Measurements from ENCODE around the gene RSAD2.
"Not testable (repeated sequence)": the region's sequence is repeated elsewhere in the genome, so short reads cannot be mapped to it uniquely, and the experiment has no call there.

Gene RSAD2

DNA sequence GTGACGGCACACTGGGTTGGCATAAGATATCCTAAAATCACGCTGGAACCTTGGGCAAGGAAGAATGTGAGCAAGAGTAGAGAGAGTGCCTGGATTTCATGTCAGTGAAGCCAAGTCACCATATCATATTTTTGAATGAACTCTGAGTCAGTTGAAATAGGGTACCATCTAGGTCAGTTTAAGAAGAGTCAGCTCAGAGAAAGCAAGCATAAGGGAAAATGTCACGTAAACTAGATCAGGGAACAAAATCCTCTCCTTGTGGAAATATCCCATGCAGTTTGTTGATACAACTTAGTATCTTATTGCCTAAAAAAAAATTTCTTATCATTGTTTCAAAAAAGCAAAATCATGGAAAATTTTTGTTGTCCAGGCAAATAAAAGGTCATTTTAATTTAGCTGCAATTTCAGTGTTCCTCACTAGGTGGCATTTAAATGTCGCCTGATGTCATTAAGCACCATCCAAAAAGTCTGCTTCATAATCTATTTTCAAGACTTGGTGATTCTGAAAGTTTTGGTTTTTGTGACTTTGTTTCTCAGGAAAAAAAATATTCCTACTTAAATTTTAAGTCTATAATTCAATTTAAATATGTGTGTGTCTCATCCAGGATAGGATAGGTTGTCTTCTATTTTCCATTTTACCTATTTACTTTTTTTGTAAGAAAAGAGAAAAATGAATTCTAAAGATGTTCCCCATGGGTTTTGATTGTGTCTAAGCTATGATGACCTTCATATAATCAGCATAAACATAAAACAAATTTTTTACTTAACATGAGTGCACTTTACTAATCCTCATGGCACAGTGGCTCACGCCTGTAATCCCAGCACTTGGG lies 19.6 kb downstream of the RSAD2 start:
- in situ Hi-C loops (cut with MboI; ENCODE audit: low sequenced_read_pairs) = no loop called here

DNA sequence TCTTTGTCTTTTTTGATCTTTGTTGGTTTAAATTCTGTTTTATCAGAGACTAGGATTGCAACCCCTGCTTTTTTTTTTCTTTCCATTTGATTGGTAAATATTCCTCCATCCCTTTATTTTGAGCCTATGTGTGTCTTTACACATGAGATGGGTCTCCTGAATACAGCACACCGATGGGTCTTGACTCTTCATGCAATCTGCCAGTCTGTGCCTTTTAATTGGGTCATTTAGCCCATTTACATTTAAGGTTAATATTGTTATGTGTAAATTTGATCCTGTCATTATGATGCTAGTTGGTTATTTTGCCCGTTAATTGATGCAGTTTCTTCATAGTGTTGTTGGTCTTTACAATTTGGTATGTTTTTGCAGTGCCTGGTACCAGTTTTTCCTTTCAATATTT lies 25.0 kb downstream of the RSAD2 start:
- in situ Hi-C loops (cut with MboI; ENCODE audit: low sequenced_read_pairs) = not testable (repeated sequence)

DNA sequence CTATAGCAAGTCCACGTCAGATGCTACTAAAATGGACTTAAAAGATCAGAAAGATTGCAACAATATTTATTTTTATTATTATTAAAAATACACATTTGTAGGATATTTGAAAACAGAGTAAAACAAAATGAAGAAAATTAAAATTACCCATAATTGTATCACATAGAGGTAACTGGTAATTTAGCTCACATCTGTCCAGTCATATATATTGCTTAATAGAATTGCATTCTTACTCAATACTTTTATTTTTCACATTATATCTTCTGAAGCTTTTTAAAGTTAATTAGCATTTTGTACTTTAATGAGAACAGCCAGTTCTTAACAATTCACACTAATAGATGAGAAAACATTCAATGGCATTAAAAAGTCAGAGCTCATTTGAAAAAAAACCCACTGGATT lies 28.1 kb downstream of the RSAD2 start:
- in situ Hi-C loops (cut with MboI; ENCODE audit: low sequenced_read_pairs) = no loop called here

DNA sequence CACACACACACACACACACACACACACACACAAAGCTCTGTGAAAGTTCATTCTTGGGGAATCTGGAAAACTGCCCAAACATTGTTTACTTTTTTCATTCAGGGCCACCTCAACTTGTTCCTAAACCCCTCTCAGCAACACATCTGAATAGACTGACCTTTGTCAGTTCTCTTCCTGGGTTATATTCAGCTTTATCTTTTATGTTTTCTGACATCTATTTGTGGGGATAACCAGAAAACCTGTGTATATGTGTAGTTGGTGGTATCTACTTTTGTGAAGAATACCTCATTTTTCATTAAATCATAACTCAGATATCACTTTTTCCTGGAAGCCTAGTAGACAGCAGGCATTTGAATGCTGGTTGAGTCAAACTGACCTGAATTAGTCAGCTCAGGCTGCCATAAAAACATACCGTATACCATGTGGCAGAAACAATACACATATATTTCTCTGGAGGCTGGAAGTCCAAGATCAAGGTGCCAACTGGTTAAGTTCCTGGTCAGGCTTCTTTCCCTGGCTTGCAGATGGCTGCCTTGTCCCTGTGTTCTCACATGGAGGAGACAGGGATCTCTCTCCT lies 28.7 kb downstream of the RSAD2 start:
- in situ Hi-C loops (cut with MboI; ENCODE audit: low sequenced_read_pairs) = no loop called here

DNA sequence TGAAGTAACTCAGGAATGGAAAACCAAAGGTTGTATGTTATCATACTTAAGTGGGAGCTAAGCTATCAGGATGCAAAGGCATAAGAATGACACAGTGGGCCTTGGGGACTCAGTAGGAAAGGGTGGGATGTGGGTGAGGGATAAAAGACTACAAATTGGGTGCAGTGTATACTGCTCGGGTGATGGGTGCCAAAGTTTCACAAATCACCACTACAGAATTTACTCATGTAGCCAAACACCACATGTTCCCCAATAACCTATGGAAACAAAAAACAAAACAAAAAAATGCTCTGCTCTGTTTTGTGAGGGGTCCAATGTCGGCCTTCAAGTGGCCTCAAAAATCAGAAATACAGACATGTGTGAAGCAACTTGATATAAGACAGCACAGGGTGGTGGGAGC lies 30.7 kb downstream of the RSAD2 start:
- in situ Hi-C loops (cut with MboI; ENCODE audit: low sequenced_read_pairs) = no loop called here

DNA sequence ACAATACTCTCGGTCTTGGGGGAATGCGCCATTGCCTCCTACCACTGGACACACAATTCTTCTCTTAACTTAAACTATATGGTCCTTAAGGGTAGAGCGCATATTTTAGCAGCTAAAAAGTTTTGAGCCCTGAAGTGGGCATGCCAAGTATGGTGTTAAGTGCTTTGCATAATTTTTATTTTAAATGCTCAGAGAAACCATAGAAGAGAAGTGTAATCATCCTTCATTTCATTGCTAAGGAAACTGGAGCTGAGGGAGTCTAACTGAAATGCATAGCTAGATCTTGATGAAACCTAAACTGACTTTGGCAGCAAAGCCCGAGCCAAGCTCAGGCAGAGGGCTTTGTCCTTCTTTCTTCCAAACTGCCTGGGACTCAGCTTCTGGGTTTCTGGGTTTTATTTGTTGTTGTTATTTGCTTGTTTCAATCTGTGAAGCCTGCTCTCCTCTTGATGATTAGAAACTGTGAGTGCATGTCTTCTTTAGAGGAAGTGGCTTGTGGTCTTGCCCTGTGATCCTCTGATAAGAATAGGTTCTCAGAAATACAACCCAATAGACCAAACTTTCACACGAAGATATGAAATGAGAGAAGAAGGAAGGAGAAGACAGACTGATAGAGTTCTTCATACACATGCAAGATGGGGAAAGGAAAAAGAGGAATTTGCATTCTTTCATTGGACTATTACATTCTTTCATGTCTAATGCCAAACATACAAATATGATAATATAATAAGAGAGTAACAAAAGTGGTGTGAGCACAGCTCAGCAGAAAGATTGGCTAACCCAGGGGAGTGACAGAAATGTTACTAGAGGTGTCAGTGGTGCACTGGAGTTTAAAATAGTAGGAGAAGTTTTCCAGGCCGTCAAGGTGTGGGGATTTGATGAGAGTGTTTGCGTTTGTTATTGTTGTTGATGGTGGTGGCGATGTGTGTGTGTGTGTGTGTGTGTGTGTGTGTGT lies 32.1 kb downstream of the RSAD2 start:
- in situ Hi-C loops (cut with MboI; ENCODE audit: low sequenced_read_pairs) = no loop called here

DNA sequence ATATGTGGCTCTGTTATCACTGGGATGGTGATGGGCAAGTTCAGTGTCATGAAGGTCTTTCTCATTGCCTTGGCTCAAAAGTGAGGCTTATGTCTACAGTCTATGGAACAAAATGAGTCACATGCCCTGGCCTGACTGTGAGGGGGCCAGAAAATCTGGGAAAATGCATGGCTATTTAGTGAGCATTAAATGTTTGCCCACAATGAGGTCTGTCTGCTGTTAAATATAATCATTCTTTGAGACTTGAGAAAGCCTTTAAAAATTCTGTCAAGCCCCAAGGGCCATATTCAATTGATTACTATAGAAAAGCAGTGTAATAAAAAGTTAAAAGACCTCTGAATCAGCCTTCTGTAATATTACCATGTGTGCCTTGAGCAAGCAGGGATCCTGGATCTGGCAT lies 34.1 kb downstream of the RSAD2 start:
- in situ Hi-C loops (cut with MboI; ENCODE audit: low sequenced_read_pairs) = no loop called here

DNA sequence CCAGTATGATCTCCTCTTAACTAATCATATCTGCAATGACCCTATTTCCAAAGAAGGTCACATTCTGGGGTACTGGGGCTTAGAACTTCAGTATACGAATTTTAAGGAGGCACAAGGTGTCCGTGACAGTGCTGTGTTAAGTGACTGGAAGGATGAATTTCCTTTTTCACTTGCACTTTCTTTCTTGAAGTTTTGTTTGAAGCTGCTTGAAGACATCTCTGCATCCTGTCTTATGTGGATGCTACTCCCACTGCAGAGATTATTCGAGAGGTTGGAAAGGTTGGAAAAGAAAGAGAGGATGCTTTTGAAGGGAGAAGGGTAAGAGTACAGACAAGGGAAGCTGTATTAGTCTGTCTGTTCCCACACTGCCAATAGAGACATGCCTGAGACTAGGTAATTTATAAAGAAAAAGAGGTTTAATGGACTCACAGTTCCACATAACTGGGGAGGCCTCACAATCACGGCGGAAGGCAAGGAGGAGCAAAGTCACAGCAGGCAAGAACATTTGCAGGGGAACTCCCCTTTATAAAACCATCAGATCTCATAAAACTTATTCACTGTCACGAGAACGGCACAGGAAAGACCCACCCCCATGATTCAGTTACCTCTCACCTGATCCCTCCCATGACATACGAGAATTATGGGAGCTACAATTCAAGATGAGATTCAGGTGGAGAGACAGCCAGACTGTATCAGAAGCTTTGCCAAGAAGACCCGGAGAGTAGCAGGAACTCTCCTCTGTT lies 36.0 kb downstream of the RSAD2 start:
- in situ Hi-C loops (cut with MboI; ENCODE audit: low sequenced_read_pairs) = no loop called here

DNA sequence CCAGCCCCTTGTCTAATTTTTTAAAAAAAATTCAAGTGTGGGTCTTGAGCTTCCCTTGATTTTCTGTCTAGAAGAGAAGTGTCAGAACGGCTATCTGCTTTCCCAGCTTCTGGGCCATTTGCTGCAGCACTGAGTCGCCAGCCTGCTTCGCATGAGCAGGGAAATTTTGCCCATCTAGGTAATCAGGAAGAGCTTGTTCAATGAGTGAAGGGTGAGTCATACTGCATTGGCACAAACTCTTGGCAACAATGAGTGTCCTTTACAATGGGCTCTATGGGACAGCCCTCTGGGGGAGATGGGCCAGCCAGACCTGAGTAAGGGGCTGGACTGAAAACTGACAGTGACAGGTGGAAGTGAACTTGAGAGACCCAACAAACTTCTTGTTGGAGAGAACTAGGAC lies 37.3 kb downstream of the RSAD2 start:
- in situ Hi-C loops (cut with MboI; ENCODE audit: low sequenced_read_pairs) = no loop called here

DNA sequence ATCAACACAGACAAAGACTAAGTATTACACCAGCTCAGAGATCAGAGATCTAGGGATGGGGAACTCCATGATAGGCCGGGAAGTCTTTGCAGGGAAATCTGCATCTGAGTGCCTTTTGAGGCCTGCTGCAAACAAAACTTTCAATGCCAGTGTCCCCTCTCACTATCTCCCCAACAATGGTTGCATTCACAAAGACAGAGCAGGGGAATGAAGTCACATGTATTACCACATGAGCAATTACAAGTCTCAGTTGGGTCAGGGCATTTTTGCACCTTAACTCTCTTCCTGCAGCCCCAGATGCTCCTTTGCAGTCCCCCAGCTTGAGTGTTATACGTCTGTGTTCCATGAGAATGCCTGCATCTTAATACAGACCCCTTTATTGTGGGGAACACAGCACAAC lies 37.8 kb downstream of the RSAD2 start:
- in situ Hi-C loops (cut with MboI; ENCODE audit: low sequenced_read_pairs) = no loop called here

DNA sequence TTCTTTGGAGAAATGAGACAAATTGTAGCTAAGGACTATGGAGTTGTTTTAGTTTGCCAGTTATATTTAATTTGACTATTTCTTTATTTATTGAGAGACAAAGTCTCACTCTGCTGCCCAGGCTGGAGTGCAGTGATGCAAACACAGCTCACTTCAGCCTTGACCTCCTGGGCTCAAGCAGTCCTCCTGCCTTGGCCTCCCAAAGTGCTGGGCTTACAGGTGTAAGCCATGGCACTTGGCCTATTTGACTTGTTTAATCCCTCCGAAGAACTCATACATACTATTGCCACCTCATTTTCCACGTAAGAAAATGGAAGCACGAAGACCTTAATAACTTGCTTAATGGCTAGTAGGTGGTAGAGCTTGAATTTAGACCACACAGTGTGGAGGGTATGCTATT lies 38.6 kb downstream of the RSAD2 start:
- in situ Hi-C loops (cut with MboI; ENCODE audit: low sequenced_read_pairs) = no loop called here

DNA sequence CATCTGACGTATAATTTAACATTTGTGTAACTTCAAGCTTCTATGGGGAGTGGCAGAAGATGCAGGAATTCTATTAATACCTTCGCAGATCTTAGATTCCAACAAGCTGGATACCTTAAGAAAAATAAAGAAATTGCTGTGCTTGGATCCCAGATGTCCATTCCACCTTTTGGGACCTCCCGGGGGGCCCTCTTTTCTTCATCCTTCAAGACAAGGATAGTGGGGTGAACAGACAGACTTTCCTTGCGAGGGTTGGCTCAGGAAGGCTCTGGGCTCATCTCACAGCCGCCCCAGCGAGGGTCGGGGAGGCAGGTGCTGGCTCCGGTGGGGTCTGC lies 39.1 kb downstream of the RSAD2 start:
- in situ Hi-C loops (cut with MboI; ENCODE audit: low sequenced_read_pairs) = no loop called here

DNA sequence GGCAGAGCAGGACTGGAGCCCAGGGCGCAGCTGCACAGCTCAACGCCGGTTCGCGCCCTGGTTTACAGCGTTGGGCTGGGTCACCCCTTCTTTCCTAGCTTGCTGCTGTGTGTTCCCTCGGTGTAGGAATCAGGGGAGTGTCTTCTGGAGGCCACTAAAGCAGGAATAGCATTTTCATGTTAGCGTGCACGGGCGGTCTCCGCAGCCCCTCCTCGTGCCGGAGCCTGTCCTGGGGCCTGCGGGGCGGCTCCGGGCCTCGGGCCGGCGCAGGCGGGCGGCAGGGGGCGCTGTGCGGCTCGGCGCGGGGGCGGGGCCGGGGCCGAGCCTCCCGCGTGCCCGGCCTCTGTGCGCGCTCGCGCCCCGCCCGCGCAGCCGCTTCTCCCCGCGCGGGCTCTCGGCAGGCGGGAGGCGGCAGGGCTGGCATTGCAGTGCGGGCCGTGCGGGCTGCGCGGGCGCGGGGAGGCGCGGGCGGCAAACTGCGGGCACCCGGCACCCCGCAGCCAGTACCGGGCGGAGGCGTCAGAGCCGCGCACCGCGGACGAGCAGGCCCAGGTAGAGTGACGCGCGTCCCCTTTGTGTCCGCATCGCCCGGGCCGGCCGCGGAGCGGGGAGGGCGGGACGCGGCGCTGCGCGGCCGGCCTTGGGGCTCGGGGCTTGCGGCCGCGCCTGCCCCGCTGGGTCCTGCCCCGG lies 39.6 kb downstream of the RSAD2 start, which contains the start of gene RNF144A:
TSS of gene RNF144A (plus strand) at position 342 of the 690 bp plus-strand sequence. CDS start 79,515 bp downstream, outside the sequence.
- in situ Hi-C loops (cut with MboI; ENCODE audit: low sequenced_read_pairs) = no loop called here

DNA sequence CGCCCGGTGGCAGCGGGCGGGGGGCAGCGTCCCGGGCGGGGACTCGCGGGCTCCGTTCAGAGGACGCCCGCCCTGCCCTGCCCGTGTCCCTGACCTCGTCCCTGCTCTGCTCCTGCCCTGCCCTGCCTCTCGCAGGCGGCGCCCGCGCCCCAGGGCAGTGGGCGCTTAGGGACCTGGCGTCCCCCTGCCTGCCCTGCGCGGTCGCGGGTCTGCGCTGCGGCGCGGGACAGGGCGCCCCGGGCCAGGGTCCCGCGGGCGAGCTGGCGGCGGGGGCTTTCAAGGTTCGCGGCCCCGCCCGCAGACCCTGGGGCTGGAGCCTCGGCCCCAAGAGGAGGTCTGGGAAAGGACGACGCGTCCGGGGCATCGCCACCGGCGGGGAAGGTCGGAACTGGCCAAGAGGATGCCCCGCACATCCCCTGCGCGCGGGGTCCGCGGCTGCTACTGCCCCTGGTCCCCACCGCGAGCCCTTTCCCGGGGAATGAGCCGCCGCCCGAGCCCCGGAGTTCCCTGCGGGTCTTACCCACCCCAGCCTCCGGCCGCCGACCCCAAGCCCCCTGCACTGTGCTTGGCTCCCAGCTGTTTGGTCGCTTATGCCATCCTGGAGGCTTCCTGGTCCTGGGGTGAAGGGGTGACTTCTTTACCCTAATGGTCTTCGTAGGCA lies 40.3 kb downstream of the RSAD2 start:
- in situ Hi-C loops (cut with MboI; ENCODE audit: low sequenced_read_pairs) = no loop called here

DNA sequence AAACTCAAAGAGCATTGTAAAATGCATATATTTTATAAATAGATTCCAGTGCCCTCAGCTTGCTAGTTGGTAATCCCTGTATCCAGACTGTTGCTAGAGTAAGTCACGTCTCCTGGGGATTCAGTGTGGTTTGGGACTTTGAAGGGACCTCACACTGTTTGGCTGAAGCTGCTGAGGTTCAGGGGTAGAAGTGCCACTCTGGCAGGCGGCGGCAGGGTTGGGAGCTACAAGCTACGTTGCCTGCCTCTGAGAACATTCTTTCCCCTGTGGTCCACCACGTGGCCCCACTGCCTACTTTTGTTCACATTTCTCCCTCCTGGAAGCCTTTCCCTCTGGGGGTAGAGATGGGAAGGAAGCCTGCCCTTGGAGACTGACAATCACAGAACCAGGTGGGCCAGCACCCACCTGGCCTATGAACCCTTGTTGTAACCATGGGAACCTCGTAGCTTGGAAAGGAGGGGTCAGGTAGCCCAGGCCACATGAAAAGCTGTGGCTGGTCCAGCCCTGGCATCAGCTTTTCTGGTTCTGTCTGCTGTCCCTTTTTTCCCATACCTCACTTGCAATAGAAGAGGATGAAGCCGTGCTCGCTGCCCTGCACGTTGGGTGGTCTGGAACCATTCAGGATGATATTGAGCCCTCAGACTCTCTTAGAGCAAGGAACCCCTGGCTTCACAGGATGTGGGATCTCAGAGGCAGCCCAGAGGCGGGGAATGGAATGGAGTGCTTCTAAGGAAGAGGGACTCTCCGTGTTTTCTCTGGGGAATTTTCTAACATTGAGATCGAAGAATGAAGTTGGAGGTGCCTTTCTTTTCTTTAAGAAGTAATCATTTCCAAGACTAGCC lies 42.5 kb downstream of the RSAD2 start:
- in situ Hi-C loops (cut with MboI; ENCODE audit: low sequenced_read_pairs) = no loop called here

DNA sequence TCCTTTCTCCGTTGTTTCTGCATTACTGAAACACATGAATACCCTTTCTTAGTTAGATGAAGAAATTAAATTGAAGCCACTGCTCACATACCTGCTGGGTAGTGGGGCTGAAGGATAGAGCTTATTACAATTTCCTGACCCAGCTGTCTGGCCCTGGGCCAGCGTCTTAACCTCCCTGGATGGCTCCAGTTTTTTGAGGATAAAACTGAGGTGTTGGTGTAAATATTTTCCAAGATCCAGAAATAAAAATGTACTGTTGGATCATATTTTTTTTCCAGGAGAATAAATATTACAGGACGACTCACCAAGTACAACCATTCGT lies 43.1 kb downstream of the RSAD2 start:
- in situ Hi-C loops (cut with MboI; ENCODE audit: low sequenced_read_pairs) = no loop called here

DNA sequence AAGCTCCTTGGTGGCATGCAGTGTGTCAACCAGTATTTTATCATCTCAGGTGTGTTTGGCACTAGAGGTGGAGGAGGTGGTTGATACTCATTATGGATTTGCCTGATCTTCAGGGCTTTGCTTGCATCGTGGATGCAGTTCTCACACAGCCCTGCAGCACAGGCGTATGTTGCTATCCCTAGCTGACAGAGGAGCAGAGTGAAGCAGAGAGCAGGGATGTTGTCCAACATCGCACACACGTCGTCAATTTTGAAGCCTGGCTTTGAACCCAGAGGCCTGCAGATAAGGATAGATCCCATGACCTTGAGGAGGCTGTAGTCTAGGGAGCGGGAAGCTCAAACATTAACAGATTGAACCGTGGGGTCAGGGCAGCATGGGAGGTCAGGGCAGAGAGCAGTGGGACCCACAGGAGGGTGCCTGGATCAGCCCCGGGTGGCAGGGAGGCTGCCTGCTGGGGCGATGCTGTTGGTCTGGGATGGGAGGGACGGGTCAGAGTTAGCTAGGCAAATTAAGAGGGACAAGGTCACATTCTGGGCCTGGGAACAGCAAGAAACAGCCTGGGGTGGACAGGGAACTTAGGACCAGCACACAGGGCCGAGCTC lies 43.8 kb downstream of the RSAD2 start:
- in situ Hi-C loops (cut with MboI; ENCODE audit: low sequenced_read_pairs) = no loop called here

DNA sequence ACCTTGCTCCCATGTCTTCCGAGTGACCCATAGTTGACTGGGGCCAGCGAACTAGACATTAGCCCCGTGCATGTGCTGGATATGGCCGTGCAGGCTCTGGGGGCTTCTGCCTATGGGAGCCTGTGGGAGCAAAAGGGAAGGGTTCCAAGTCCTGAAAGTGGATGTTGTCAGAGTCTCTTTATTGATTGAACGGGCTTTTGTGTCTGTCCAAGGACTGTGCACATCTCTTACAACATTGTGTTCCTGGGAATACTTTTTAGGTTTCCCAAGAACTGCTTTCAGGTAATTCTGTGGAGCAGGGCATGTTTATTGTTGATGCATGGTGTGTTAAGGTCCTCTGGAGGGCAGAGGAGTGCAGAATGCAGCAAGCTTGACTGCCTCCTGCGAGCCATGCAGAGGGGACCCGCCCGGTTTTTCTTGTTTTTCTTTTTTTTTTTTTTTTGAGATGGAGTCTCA lies 44.7 kb downstream of the RSAD2 start:
- in situ Hi-C loops (cut with MboI; ENCODE audit: low sequenced_read_pairs) = no loop called here

DNA sequence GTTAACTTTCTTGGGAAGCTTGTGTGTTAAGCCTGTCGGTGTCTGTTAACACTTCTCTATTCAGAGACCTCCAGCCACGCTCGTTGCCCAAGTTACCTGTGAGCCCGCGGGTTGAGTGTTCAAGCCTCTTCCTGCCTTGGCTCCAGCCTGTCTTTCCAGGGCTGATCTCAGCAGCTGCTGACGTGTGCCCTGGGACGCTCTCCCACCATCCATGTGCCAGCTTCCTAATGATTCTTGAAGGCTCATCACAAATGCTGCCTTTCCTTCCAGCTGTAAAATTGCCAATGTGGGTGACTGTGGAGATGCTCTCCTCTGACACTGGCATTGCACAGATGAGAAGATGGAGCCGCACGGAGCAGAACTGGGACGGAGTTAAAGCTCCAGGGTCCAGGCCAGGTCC lies 45.7 kb downstream of the RSAD2 start:
- in situ Hi-C loops (cut with MboI; ENCODE audit: low sequenced_read_pairs) = no loop called here

Measured in HL-60/S4 treated with retinoic acid at 250 ng/mL for 4 days and 3 days (cell line).